Stimulated activated CD4-positive, alpha-beta T cell treated with anti-CD3 and anti-CD28 coated beads, Interleukin-12 subunit alpha, Interleukin-12 subunit beta, amount 100 ng/mL, for 48 hours (primary cell): Measurements from ENCODE around the gene RBBP8.
"Not testable (repeated sequence)": the region's sequence is repeated elsewhere in the genome, so short reads cannot be mapped to it uniquely, and the experiment has no call there.

Source experiments
- DNase-seq, 3 donors: peaks; one replicate each; pipeline ENCODE4 v3.0.0-alpha.2; 2020; ENCODE audit warnings: low read depth in 2 of 3, low spot score in 1 of 3

The RBBP8 gene

GRCh38 chr18:22933206-22933965 lies at the start of gene RBBP8:
Gene RBBP8 (plus strand): TSS chr18:22933328. CDS start chr18:22936852, 3,524 bp downstream.
- peak; percentile 62 to 79 (median 68) for DNase-seq

- DNase-seq = no peak
These were observed 49.3 kb upstream of the RBBP8 start for GRCh38 chr18:22883827-22884226.

- not testable (repeated sequence) for DNase-seq
These were observed 47.4 kb upstream of the RBBP8 start for GRCh38 chr18:22885694-22886093.

GRCh38 chr18:22899421-22899820 lies 33.7 kb upstream of the RBBP8 start:
- DNase-seq = no peak

GRCh38 chr18:22900558-22901238 lies 32.4 kb upstream of the RBBP8 start:
- no peak for DNase-seq

GRCh38 chr18:22902093-22902492 lies 31.0 kb upstream of the RBBP8 start:
- no peak for DNase-seq

GRCh38 chr18:22903248-22903647 lies 29.9 kb upstream of the RBBP8 start:
- not testable (repeated sequence) for DNase-seq

- DNase-seq = no peak
These were observed 21.0 kb upstream of the RBBP8 start for GRCh38 chr18:22912149-22912548.

- no peak for DNase-seq
These were observed 20.3 kb upstream of the RBBP8 start for GRCh38 chr18:22912835-22913234.

GRCh38 chr18:22913861-22914260 lies 19.3 kb upstream of the RBBP8 start:
- DNase-seq = no peak

- DNase-seq = no peak
These were observed 18.5 kb upstream of the RBBP8 start for GRCh38 chr18:22914633-22915032.

GRCh38 chr18:22915337-22915736 lies 17.8 kb upstream of the RBBP8 start:
- no peak for DNase-seq

GRCh38 chr18:22921772-22922171 lies 11.4 kb upstream of the RBBP8 start:
- no peak for DNase-seq

GRCh38 chr18:22924589-22924988 lies 8.5 kb upstream of the RBBP8 start:
- DNase-seq = no peak

- no peak for DNase-seq
These were observed 6.7 kb upstream of the RBBP8 start for GRCh38 chr18:22926454-22926853.

- no peak for DNase-seq
These were observed 4.8 kb upstream of the RBBP8 start for GRCh38 chr18:22928339-22928738.

- DNase-seq = peak; percentile 57 to 80 (median 67)
These were observed 2.9 kb upstream of the RBBP8 start for GRCh38 chr18:22930089-22930713.

GRCh38 chr18:22932885-22933205 lies 283 bp upstream of the RBBP8 start:
- peak in 1 of 3 donors; percentile 10 for DNase-seq

GRCh38 chr18:22933966-22934423 lies 867 bp downstream of the RBBP8 start:
- DNase-seq = peak in 1 of 3 donors; percentile 30

- no peak for DNase-seq
These were observed 1.7 kb downstream of the RBBP8 start for GRCh38 chr18:22934789-22935188.

- DNase-seq = no peak
These were observed 2.3 kb downstream of the RBBP8 start for GRCh38 chr18:22935431-22935830.

- DNase-seq = no peak
These were observed 3.4 kb downstream of the RBBP8 start for GRCh38 chr18:22936515-22936914.
